Activated CD8-positive, alpha-beta memory T cell treated with anti-CD3 and anti-CD28 coated beads, Interleukin-2, amount 10 ng/mL, durations not matched to agents 7 days and 5 days (primary cell): ENCODE measurements around the gene XYLT1. TPM values are rescaled to one million over a fixed set of nuclear protein-coding genes. Genes with fewer than 3 reads are reported as not detected.

Experiments
- ATAC-seq: fragments of 150-1000 bp; cut with Tn5 transposase; one replicate; pipeline ENCODE4 v1.10.0; 2021; ENCODE audit warnings: moderate library complexity
- CTCF ChIA-PET: fragments of 350-600 bp; sonication (Branson Sonifier 250); formaldehyde crosslinking; loops from one replicate; lab custom pipeline; 2021; ENCODE audit warnings: antibody characterized with exemption; lab: Charles Lee
- DNase-seq: peaks from one replicate; pipeline ENCODE4 v3.0.0-alpha.2; 2020
- H3K27ac Mint-ChIP-seq: one replicate; pipeline ENCODE4 v1.8.0; 2021; ENCODE audit warnings: mild to moderate bottlenecking, mixed read lengths
- H3K27me3 Mint-ChIP-seq: one replicate; pipeline ENCODE4 v1.8.0; 2021; ENCODE audit warnings: mixed read lengths
- H3K36me3 Mint-ChIP-seq: one replicate; pipeline ENCODE4 v1.8.0; 2021; ENCODE audit warnings: mild to moderate bottlenecking, mixed read lengths
- H3K4me1 Mint-ChIP-seq: one replicate; pipeline ENCODE4 v1.8.0; 2021; ENCODE audit warnings: mixed read lengths
- H3K4me3 Mint-ChIP-seq: one replicate; pipeline ENCODE4 v1.8.0; 2021; ENCODE audit warnings: mild to moderate bottlenecking, moderate library complexity, mixed read lengths
- H3K9me3 Mint-ChIP-seq: one replicate; pipeline ENCODE4 v1.8.0; 2022; ENCODE audit warnings: low read depth, mixed read lengths
- total RNA-seq, 2 experiments: library from RNA; stranded (reverse); gene quantifications; one replicate each; pipeline ENCODE4 v1.2.3, GENCODE V29; 2021

Gene XYLT1
- total RNA-seq, 2 experiments from 2014 or later = 35.7 to 40.9 TPM

DNA sequence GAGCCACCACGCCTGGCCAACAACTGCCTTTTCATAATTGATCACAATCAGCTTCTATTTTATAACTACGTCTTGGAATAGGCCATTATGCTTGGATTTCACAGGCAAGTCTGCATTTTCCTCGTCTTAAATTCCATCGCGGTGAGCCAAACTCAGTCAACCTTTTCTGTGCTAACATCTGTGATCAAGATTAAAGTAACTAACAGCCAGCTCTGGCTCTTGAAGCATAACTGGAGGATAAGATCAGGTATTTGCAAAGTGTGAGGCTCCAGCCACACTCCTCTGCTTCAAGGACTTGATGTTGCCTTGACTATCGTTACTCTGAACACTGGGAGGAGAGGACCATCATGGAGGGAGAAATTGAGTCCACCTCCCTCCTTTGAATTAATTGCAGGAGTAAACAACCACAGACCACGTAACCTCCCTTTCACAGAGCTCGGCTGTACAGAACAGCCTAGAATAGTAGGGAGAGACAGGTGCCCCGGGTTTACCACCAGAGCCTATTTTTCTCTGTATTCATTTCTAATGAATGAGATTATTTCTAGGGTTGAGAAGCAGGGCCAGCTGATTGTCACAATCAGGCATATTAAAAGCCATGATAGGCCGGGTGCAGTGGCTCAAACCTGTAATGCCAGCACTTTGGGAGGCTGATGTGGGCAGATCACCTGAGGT lies 143.0 kb downstream of the XYLT1 start:
- Mint-ChIP-seq H3K4me1 (peaks cover 3% of the 10 kb centered on the region), H3K27me3 (no peaks in the 10 kb centered on the region), H3K36me3 (peaks cover 9% of the 10 kb centered on the region), H3K27ac (no peak overlapping the region), H3K4me3 (no peak overlapping the region), H3K9me3 (peaks cover 2% of the 10 kb centered on the region)
- ATAC-seq = no peak
- CTCF ChIA-PET = no interaction called here
- DNase-seq = no peak

DNA sequence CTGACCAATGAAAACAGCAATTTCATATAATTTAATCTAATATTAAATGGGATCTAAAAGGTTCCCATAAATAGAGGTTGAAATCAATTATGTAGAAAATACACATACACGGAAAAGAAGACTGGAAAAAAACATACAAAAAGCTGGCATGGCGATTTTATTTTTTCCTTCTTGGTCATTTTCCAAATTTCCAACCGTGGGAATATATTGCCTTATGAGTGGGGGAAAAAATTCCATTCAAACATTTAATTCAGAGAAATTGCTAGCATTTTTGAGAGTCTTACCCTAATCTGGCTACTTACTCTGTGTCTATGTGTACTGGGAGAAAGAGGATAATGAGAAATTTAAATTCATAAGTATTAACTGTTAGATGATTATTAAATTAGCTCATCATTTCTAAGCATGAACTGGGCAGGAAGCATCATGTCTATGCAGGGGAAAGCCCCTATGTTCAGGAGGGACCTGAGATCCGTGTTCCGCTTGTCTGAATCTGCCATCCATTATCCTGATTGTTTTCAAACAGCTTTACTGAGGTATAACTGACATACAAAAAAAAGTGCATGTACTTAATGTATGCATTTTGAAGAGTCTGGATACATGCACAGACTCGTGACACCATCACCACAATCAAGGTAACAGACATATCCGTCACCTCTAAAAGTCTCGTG lies 145.2 kb downstream of the XYLT1 start:
- CTCF ChIA-PET = no interaction called here
- H3K27ac Mint-ChIP-seq = no peak overlapping the region

DNA sequence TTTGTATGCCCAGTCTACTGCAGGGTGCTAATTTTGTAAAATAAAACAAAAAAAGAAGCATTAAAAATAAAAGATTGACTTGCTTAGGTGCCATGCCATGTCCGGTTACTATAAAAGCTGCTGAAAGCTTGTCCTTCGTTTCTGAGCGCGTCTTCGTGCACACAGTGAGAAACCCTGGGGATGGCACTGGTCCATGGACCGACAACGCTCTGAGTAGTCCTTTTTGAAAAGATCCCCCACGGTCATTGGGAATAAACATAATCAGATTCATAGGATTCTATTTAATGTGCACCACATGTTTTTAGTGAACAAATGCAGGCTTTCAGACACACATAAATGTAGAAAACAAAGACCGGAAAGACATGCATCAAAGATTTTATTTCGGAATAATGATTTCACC lies 146.3 kb downstream of the XYLT1 start:
- H3K36me3 Mint-ChIP-seq = peaks cover 11% of the 10 kb centered on the region
- no peak overlapping the region for H3K27ac Mint-ChIP-seq
- peaks cover 2% of the 10 kb centered on the region for H3K9me3 Mint-ChIP-seq
- H3K4me3 Mint-ChIP-seq = no peak overlapping the region
- ATAC-seq = no peak
- DNase-seq = no peak
- H3K27me3 Mint-ChIP-seq = no peaks in the 10 kb centered on the region
- peaks cover 3% of the 10 kb centered on the region for H3K4me1 Mint-ChIP-seq
- CTCF ChIA-PET = no interaction called here

More for the DNA sequence above, 145.2 kb downstream of the XYLT1 start:
- Mint-ChIP-seq H3K27me3 (no peaks in the 10 kb centered on the region), H3K4me3 (no peak overlapping the region), H3K4me1 (peaks cover 3% of the 10 kb centered on the region), H3K36me3 (peaks cover 11% of the 10 kb centered on the region), H3K9me3 (peaks cover 2% of the 10 kb centered on the region)
- ATAC-seq (no peak), DNase-seq (no peak)

DNA sequence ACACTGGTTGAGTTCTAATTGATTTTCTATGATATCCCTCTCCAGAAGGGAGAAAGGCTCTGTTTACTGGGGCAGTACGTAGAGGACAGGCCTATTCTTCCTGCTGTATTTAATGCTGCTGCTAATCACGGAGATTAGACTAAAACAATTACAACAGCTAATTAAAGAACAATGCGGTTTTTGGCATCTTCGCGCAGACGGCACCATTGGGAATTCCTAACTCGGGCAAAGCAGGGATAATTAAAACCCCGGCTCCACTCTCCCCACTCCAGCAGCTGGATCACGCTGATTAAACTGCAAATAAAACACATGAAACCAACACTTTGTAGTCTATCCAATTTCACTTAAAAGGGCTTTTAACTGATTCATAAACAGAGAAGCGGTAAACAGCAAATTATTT lies 147.6 kb downstream of the XYLT1 start:
- no peak overlapping the region for H3K27ac Mint-ChIP-seq
- peaks cover 3% of the 10 kb centered on the region for H3K4me1 Mint-ChIP-seq

DNA sequence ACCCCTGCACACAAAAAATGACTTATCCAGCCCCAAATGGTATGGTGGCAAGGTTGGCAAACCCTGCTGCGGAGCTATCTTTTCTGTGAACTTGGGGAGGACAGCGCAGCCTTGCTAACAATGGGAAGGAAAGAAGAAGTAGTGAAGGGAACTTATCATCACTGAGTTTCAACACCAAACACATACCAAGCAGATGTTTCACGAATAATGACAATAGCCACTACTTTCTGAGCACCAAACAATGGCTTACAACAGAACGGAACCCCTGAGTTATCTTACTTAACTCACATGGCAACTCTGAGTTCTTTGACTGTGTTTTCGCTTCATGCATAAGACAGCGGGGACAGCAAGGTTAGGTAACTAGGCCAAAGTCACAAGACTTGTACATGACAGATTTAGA lies 148.9 kb downstream of the XYLT1 start:
- Mint-ChIP-seq H3K27me3 (no peaks in the 10 kb centered on the region), H3K27ac (no peak overlapping the region), H3K36me3 (peaks cover 9% of the 10 kb centered on the region), H3K9me3 (no peaks in the 10 kb centered on the region), H3K4me3 (no peak overlapping the region), H3K4me1 (no peaks in the 10 kb centered on the region)
- ATAC-seq (no peak), DNase-seq (no peak)
- CTCF ChIA-PET = no interaction called here

More for the DNA sequence above, 147.6 kb downstream of the XYLT1 start:
- Mint-ChIP-seq H3K36me3 (peaks cover 11% of the 10 kb centered on the region), H3K27me3 (no peaks in the 10 kb centered on the region), H3K4me3 (no peak overlapping the region), H3K9me3 (peaks cover 2% of the 10 kb centered on the region)
- ATAC-seq (no peak), DNase-seq (no peak)
- CTCF ChIA-PET = interaction anchor here (1.4 kb wide), 1 partner anchor 11 kb away, joined by 3 read pairs; no protein-coding TSS in a partner anchor

DNA sequence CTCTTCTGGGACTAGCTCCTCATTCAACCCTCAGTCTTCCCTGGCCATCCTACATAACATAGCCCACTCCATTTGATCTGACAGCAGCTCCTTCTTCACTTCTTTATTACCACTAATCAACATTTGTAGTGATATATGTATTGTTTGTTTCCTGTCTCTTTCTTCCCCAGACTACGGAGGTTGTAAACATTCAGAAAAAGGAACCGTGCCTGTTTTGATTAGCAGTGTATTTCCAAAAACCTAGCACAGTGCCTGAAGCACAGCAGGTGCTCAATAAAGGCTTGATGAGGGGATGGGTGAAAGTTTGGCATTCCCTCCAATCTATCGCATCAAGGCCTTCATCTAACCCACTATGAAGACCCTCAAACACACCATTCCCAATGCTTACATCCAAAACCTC lies 150.8 kb downstream of the XYLT1 start:
- ATAC-seq = no peak
- no peaks in the 10 kb centered on the region for H3K9me3 Mint-ChIP-seq

DNA sequence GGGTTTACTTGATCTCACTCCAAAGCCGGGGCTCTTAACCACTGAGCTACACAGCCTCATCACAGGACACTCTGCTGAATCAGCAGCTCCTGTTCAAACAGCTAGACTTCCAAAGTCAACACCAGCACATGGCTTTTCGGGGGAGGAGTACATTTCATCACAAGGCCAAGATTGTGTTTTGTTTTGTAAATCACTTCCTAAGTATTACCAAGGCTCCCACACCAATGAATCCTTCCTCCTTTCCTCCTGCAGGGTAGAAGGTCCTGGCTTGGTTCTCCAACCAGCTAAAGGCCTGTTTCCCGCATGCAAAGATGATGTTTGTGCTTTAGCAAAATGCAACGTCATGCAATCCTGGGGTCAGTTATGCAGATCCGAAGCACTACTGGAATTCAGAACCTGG lies 152.5 kb downstream of the XYLT1 start:
- Mint-ChIP-seq H3K27ac (no peak overlapping the region), H3K4me1 (peaks cover 9% of the 10 kb centered on the region)

More for the DNA sequence above, 150.8 kb downstream of the XYLT1 start:
- Mint-ChIP-seq H3K36me3 (peaks cover 4% of the 10 kb centered on the region), H3K27me3 (no peaks in the 10 kb centered on the region), H3K4me3 (no peak overlapping the region), H3K27ac (no peak overlapping the region), H3K4me1 (peaks cover 4% of the 10 kb centered on the region)
- no peak for DNase-seq
- CTCF ChIA-PET = no interaction called here

DNA sequence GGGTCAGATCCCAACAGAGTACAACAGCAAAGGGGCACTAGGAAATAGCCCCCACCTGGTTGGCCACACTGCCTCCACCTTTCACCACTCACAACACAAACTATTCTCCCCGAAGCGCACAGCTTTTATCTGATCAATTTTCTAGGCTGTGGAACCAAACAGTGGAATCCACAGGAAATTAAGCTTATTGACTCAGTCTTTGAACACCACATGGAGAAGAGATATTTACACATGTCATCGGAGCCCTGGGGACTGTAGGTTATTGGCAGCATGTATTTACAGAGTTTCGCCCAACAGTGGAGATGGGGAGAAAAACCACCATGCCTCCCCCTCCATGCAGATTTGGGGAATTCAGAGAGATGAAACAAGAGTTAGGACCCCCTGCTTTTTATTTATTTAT lies 154.8 kb downstream of the XYLT1 start:
- CTCF ChIA-PET = no interaction called here
- ATAC-seq (no peak), DNase-seq (no peak)
- H3K27ac Mint-ChIP-seq = no peak overlapping the region
- peaks cover 9% of the 10 kb centered on the region for H3K4me1 Mint-ChIP-seq
- peaks cover 6% of the 10 kb centered on the region for H3K36me3 Mint-ChIP-seq
- no peak overlapping the region for H3K4me3 Mint-ChIP-seq
- H3K27me3 Mint-ChIP-seq = no peaks in the 10 kb centered on the region
- no peaks in the 10 kb centered on the region for H3K9me3 Mint-ChIP-seq

More for the DNA sequence above, 152.5 kb downstream of the XYLT1 start:
- H3K9me3 Mint-ChIP-seq = no peaks in the 10 kb centered on the region
- peaks cover 1% of the 10 kb centered on the region for H3K36me3 Mint-ChIP-seq
- no peak for DNase-seq
- H3K27me3 Mint-ChIP-seq = no peaks in the 10 kb centered on the region
- no peak for ATAC-seq
- CTCF ChIA-PET = no interaction called here
- no peak overlapping the region for H3K4me3 Mint-ChIP-seq

DNA sequence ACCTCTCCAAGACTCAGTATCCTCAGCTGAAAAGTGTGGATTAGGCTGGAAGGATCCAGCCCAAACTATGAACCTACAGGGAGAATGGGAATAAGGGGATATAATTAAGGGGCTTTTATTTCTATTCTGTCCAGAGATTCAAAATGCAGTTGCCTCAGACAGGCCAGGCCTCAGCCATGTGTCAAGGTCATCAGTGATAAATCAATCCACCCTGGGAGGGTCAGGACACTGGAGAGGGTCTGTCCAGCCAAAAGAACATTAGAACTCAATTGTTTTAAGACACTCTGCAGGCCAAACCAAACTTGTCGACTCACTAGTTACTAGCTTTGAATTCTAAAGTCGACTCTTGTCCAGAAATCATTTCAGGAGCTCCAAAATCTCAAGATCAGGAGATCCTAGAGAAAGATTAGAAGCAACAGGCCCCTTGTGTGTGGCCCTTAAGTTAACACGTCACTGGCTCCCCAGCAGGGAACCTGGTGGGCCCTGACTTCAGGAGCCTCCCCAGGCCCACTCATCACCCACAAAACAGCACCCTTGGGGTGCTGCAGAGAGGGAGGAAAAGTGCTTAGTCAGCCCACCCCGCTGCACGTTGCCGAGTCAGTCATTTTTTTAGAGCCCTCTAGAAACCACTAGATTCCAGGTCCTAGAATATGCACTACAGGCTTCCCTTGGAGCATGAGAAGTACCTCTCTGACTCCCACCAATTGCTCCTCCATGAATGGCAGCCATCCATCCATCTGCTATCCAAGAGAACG lies 156.8 kb downstream of the XYLT1 start:
- no peak overlapping the region for H3K27ac Mint-ChIP-seq
- peaks cover 6% of the 10 kb centered on the region for H3K36me3 Mint-ChIP-seq
- CTCF ChIA-PET = interaction anchor here (1.0 to 1.7 kb wide), 2 partner anchors 11 to 78 kb away, joined by 3 read pairs; no protein-coding TSS in a partner anchor
- H3K4me1 Mint-ChIP-seq = peaks cover 9% of the 10 kb centered on the region
- ATAC-seq (no peak), DNase-seq (no peak)
- no peaks in the 10 kb centered on the region for H3K9me3 Mint-ChIP-seq
- H3K4me3 Mint-ChIP-seq = no peak overlapping the region
- H3K27me3 Mint-ChIP-seq = no peaks in the 10 kb centered on the region

DNA sequence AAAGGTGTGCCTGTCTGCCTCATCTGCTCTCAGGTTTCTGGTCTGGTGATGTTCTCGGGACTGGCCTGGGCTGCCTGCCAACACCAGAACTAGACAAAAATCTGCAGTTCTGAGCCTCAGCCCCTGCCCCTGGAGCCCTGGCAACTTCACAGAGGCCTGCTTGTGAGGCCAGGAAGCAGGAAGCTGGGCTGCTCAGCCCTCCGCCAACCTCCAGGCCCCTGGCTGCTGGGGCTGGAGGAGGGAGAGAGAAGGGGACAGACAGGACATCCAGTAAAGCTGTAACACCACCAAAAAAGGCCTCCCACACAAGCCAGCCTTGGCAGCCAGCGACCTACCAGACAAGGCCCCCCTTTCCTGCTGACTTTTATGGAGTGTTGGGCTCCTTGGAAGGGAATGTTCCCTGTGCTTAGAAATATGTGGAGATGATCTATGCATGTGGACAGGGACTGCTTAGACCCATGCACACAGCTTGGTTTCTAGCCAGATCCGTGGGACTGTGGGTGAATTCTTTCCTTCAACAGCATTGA lies 157.6 kb downstream of the XYLT1 start:
- CTCF ChIA-PET = no interaction called here
- no peak for ATAC-seq
- H3K36me3 Mint-ChIP-seq = peaks cover 6% of the 10 kb centered on the region
- peaks cover 9% of the 10 kb centered on the region for H3K4me1 Mint-ChIP-seq
- H3K4me3 Mint-ChIP-seq = no peak overlapping the region
- no peak for DNase-seq
- no peaks in the 10 kb centered on the region for H3K27me3 Mint-ChIP-seq
- no peaks in the 10 kb centered on the region for H3K9me3 Mint-ChIP-seq
- H3K27ac Mint-ChIP-seq = no peak overlapping the region

DNA sequence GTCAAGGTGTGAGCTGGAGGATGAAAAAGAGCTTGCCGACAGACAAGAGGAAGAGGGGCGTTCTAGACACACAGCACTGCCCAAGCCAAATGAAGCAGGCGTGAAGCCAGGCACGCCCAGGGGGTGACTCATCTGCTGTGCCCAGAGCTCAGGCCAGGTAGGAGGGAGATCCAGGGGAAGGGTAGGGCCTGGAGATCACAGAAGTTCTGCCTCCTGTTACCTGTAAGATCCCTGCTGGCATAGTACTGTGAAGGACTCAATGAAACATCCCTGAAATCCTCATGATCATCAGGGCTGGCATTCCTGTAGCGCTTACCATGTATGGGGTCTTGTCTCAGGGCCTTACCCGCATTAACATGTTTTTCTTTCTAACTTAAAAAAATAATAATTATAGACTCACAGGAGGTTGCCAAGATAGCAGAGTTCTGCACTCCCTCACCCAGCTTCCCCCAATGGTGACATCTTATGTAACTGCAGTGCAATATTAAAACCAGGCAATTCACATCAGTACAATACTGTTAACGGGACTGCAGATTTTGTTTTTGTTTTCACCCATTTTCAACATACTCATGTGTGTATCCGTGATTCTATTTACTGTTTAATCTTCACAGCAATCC lies 158.6 kb downstream of the XYLT1 start:
- DNase-seq (no peak), ATAC-seq (no peak)
- H3K36me3 Mint-ChIP-seq = peaks cover 6% of the 10 kb centered on the region
- peaks cover 9% of the 10 kb centered on the region for H3K4me1 Mint-ChIP-seq
- CTCF ChIA-PET = interaction anchor here (1.0 kb wide), 1 partner anchor 11 kb away, joined by 3 read pairs; no protein-coding TSS in a partner anchor
- H3K27me3 Mint-ChIP-seq = no peaks in the 10 kb centered on the region
- H3K27ac Mint-ChIP-seq = no peak overlapping the region
- no peak overlapping the region for H3K4me3 Mint-ChIP-seq
- no peaks in the 10 kb centered on the region for H3K9me3 Mint-ChIP-seq

DNA sequence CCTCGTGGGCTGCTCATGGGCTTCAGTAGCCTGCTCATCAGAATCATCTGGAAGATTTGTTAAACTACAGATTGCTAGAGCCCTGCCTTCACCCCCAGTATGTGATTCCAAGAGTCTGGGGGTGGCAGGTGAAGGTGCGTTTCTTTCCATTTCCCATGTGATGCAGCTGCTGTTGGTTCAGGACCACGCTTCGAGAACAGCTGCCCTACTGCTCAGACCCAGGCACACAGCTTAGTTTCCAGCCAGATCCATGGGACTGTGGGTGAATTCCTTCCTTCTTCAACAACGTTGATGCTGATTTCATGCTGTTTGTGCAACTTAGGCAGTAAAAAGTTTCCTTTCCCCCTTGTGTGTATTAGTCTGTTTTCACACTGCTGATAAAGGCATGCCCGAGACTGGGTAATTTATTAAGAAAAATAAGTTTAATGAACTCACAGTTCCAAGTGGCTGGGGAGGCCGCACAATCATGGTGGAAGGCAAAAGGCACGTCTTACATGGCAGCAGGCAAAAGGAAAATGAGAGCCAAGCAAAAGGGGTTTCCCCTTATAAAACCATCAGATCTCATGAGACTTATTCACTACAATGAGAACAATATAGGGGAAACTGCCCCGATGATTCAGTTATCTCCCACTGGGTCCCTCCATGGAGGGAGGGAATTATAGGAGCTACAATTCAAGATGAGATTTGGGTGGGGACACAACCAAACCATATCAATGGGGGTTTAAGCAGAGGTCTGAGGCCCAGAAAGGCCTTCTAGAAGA lies 159.2 kb downstream of the XYLT1 start:
- Mint-ChIP-seq H3K27ac (no peak overlapping the region), H3K4me3 (no peak overlapping the region), H3K27me3 (no peaks in the 10 kb centered on the region), H3K9me3 (no peaks in the 10 kb centered on the region), H3K4me1 (peaks cover 9% of the 10 kb centered on the region), H3K36me3 (peaks cover 6% of the 10 kb centered on the region)
- CTCF ChIA-PET = interaction anchor here (0.5 to 1.0 kb wide), 2 partner anchors 12 to 222 kb away, joined by 3 read pairs; no protein-coding TSS in a partner anchor
- DNase-seq (no peak), ATAC-seq (no peak)
